H9 (cell line): ENCODE data around the gene GDF3. TPM values are rescaled to one million over a fixed set of nuclear protein-coding genes. Genes with fewer than 3 reads are reported as not detected.

Experiments
- DNase-seq: peaks from one replicate; pipeline ENCODE4 v3.0.0-alpha.2; 2017
- H2AFZ ChIP-seq: one replicate; pipeline ENCODE4 v1.6.1; 2013; ENCODE audit warnings: mild to moderate bottlenecking, low read length, control low read depth, moderate library complexity
- H2AK5ac ChIP-seq: 2 replicates; pipeline ENCODE4 v1.6.1; 2013; ENCODE audit warnings: low read length, control low read depth, mixed read lengths; ENCODE audit not compliant: insufficient read length
- H2BK120ac ChIP-seq: one replicate; pipeline ENCODE4 v1.6.1; 2013; ENCODE audit warnings: low read depth, mild to moderate bottlenecking, low read length, control low read depth, inconsistent platforms; ENCODE audit not compliant: poor library complexity, severe bottlenecking
- H2BK12ac ChIP-seq: 2 replicates; pipeline ENCODE4 v1.6.1; 2013; ENCODE audit warnings: low read length, control low read depth, mixed read lengths, low read depth; ENCODE audit not compliant: insufficient read length
- H2BK15ac ChIP-seq: 2 replicates; pipeline ENCODE4 v1.6.1; 2013; ENCODE audit warnings: low read depth, low read length, control low read depth
- H2BK20ac ChIP-seq: one replicate; pipeline ENCODE4 v1.6.1; 2013; ENCODE audit warnings: low read depth, mild to moderate bottlenecking, low read length, control low read depth, inconsistent platforms; ENCODE audit not compliant: poor library complexity, severe bottlenecking
- H2BK5ac ChIP-seq: 2 replicates; pipeline ENCODE4 v1.6.1; 2013; ENCODE audit warnings: low read length, control low read depth, mixed read lengths; ENCODE audit not compliant: insufficient read length
- H3K14ac ChIP-seq: 2 replicates; pipeline ENCODE4 v1.6.1; 2013; ENCODE audit warnings: low read length, control low read depth; ENCODE audit not compliant: insufficient read depth
- H3K18ac ChIP-seq: 2 replicates; pipeline ENCODE4 v1.6.1; 2013; ENCODE audit warnings: low read depth, mild to moderate bottlenecking, mixed read lengths, low read length, control low read depth; ENCODE audit not compliant: insufficient read length
- H3K23ac ChIP-seq: 2 replicates; pipeline ENCODE4 v1.6.1; 2013; ENCODE audit warnings: low read length, control low read depth, mixed read lengths, low read depth; ENCODE audit not compliant: insufficient read length
- H3K23me2 ChIP-seq: 2 replicates; pipeline ENCODE4 v1.6.1; 2013; ENCODE audit warnings: low read depth, mild to moderate bottlenecking, mixed read lengths, low read length, control low read depth; ENCODE audit not compliant: insufficient read length, poor library complexity, severe bottlenecking
- H3K27ac ChIP-seq: 2 replicates; pipeline ENCODE4 v1.5.1; 2013; ENCODE audit warnings: low read length, control low read depth, mixed read lengths, low read depth; ENCODE audit not compliant: insufficient read length
- H3K27me3 ChIP-seq: 2 replicates; pipeline ENCODE4 v1.6.1; 2013; ENCODE audit warnings: low read length, control low read depth, inconsistent platforms; ENCODE audit not compliant: insufficient read depth
- H3K4ac ChIP-seq: 2 replicates; pipeline ENCODE4 v1.6.1; 2013; ENCODE audit warnings: low read depth, mild to moderate bottlenecking, control low read depth, inconsistent platforms, low read length, moderate library complexity
- H3K4me1 ChIP-seq: 2 replicates; pipeline ENCODE4 v1.6.1; 2013; ENCODE audit warnings: low read length, control low read depth, inconsistent platforms; ENCODE audit not compliant: insufficient read depth
- H3K4me2 ChIP-seq: 2 replicates; pipeline ENCODE4 v1.6.1; 2013; ENCODE audit warnings: low read length, control low read depth, mixed read lengths; ENCODE audit not compliant: insufficient read length, insufficient read depth
- H3K56ac ChIP-seq: 2 replicates; pipeline ENCODE4 v1.6.1; 2013; ENCODE audit warnings: low read depth, mild to moderate bottlenecking, mixed read lengths, low read length, control low read depth; ENCODE audit not compliant: insufficient read length
- H3K79me1 ChIP-seq: 2 replicates; pipeline ENCODE4 v1.6.1; 2013; ENCODE audit warnings: low read depth, mild to moderate bottlenecking, moderate library complexity, low read length, control low read depth, inconsistent platforms; ENCODE audit not compliant: insufficient read depth, poor library complexity, severe bottlenecking
- H3K79me2 ChIP-seq: 2 replicates; pipeline ENCODE4 v1.6.1; 2013; ENCODE audit warnings: low read length, control low read depth, inconsistent platforms; ENCODE audit not compliant: insufficient read depth
- H3K9ac ChIP-seq: 2 replicates; pipeline ENCODE4 v1.6.1; 2013; ENCODE audit warnings: low read length, control low read depth, mixed read lengths; ENCODE audit not compliant: insufficient read length; ENCODE audit errors: extremely low read depth
- H3K9me3 ChIP-seq: one replicate; pipeline ENCODE4 v1.6.1; 2013; ENCODE audit warnings: low read depth, low read length, inconsistent platforms; ENCODE audit not compliant: control insufficient read depth
- H3T11ph ChIP-seq: one replicate; pipeline ENCODE4 v1.6.1; 2013; ENCODE audit warnings: mild to moderate bottlenecking, low read length, control low read depth, inconsistent platforms
- H4K20me1 ChIP-seq: one replicate; pipeline ENCODE4 v1.6.1; 2013; ENCODE audit not compliant: control insufficient read depth, insufficient read length, insufficient read depth
- H4K5ac ChIP-seq: 2 replicates; pipeline ENCODE4 v1.6.1; 2013; ENCODE audit warnings: low read depth, mild to moderate bottlenecking, mixed read lengths, low read length, control low read depth; ENCODE audit not compliant: insufficient read length
- H4K8ac ChIP-seq: replicated peaks from 2 replicates; pipeline ENCODE4 v1.6.1; 2013; ENCODE audit warnings: low read length, control low read depth, mixed read lengths, low read depth; ENCODE audit not compliant: insufficient read length
- H4K91ac ChIP-seq: 2 replicates; pipeline ENCODE4 v1.6.1; 2013; ENCODE audit warnings: low read depth, mild to moderate bottlenecking, moderate library complexity, mixed read lengths, low read length, control low read depth; ENCODE audit not compliant: insufficient read length
- H3K27ac Mint-ChIP-seq, 3 experiments: 2 replicates in 2 of 3; 3 replicates in 1 of 3; pipeline ENCODE4 v1.8.0; 2020 to 2021; ENCODE audit warnings: mixed read lengths in 3 of 3, mild to moderate bottlenecking in 1 of 3, moderate library complexity in 1 of 3
- H3K27me3 Mint-ChIP-seq: 2 replicates; pipeline ENCODE4 v1.8.0; 2021; ENCODE audit warnings: low read depth, mild to moderate bottlenecking, moderate library complexity, mixed read lengths
- H3K36me3 Mint-ChIP-seq, 3 experiments: 2 replicates in 2 of 3; 3 replicates in 1 of 3; pipeline ENCODE4 v1.8.0; 2020 to 2021; ENCODE audit warnings: low read depth in 3 of 3, mixed read lengths in 3 of 3; ENCODE audit not compliant: insufficient read depth in 1 of 3
- H3K4me1 Mint-ChIP-seq, 2 experiments: 2 replicates each; pipeline ENCODE4 v1.8.0; 2020; ENCODE audit warnings: mixed read lengths in 2 of 2
- H3K4me3 Mint-ChIP-seq, 2 experiments: 2 replicates in 1 of 2; 3 replicates in 1 of 2; pipeline ENCODE4 v1.8.0; 2020 to 2021; ENCODE audit warnings: mild to moderate bottlenecking in 2 of 2, mixed read lengths in 2 of 2, moderate library complexity in 1 of 2
- H3K9me3 Mint-ChIP-seq, 2 experiments: 2 replicates in 1 of 2; 3 replicates in 1 of 2; pipeline ENCODE4 v1.8.0; 2020; ENCODE audit warnings: mild to moderate bottlenecking in 2 of 2, mixed read lengths in 2 of 2, moderate library complexity in 1 of 2
- CTCF ChIP-seq: fragments of 200-600 bp; sonication (generic); conservative IDR thresholded peaks from 3 replicates; pipeline ENCODE4 v1.8.0; 2021; ENCODE audit warnings: antibody characterized with exemption, mild to moderate bottlenecking
- WGBS: extraction: QIAGEN DNeasy Blood & Tissue Kit; methylation state at CpG from one replicate; pipeline ENCODE4 v1.1.7; 2013; ENCODE audit warnings: missing lambda C conversion rate, low lambda C conversion rate, mixed read lengths; ENCODE audit not compliant: insufficient read length; ENCODE audit errors: extremely low coverage; 5-methylcytosine and 5-hydroxymethylcytosine counted together
- total RNA-seq: library from RNA; stranded (reverse); gene quantifications from 2 replicates; pipeline ENCODE4 v1.2.1, GENCODE V29; 2021

The GDF3 gene
- total RNA-seq, 1 experiment from 2014 or later = 9.9 TPM

GRCh38 chr12:7667125-7667524, 28.4 kb downstream of the GDF3 start:
- no peak for DNase-seq
- no peaks in the 10 kb centered on the region for H3K4me1 ChIP-seq
- H3K23ac ChIP-seq = no peak overlapping the region
- no peak overlapping the region for H4K91ac ChIP-seq
- Mint-ChIP-seq H3K4me3 (no peak overlapping the region), H3K27me3 (no peaks in the 10 kb centered on the region; the same call in 1 of the 2 replicates), H3K27ac (peak overlapping the region in 1 of 3 experiments; percentile 15; a peak in 1 of 7 replicates), H3K36me3 (no peaks in the 10 kb centered on the region), H3K4me1 (peaks cover 6 to 8% of the 10 kb centered on the region in 2 experiments), H3K9me3 (no peaks in the 10 kb centered on the region)
- WGBS = no CpG with 5 or more reads among the region's 4 CpGs
- H3K79me2 ChIP-seq = no peaks in the 10 kb centered on the region
- no peak overlapping the region for H2AK5ac ChIP-seq
- H3K23me2 ChIP-seq = no peaks in the 10 kb centered on the region
- no peak overlapping the region for H2AFZ ChIP-seq
- H3K27me3 ChIP-seq = no peaks in the 10 kb centered on the region
- no peaks in the 10 kb centered on the region for H3K9me3 ChIP-seq
- H3K14ac ChIP-seq = no peak overlapping the region
- H4K20me1 ChIP-seq = no peaks in the 10 kb centered on the region
- H4K8ac ChIP-seq = no peak overlapping the region
- no peak overlapping the region for H3K27ac ChIP-seq
- peak; percentile 63 for TF ChIP-seq CTCF
- no peaks in the 10 kb centered on the region for H3K79me1 ChIP-seq
- no peak overlapping the region for H2BK5ac ChIP-seq
- H2BK20ac ChIP-seq = no peak overlapping the region
- no peak overlapping the region for H3K18ac ChIP-seq
- no peak overlapping the region for H3K4ac ChIP-seq
- H2BK12ac ChIP-seq = no peak overlapping the region
- H3T11ph ChIP-seq = no peak overlapping the region
- no peak overlapping the region for H4K5ac ChIP-seq
- H3K56ac ChIP-seq = no peak overlapping the region
- no peak overlapping the region for H3K9ac ChIP-seq
- H3K4me2 ChIP-seq = no peak overlapping the region
- peak overlapping the region; percentile 19 for H2BK120ac ChIP-seq
- H2BK15ac ChIP-seq = no peak overlapping the region
